GM12892 (cell line): Measurements from ENCODE around the gene ECHS1.
"Not testable (repeated sequence)": the region's sequence is repeated elsewhere in the genome, so short reads cannot be mapped to it uniquely, and the experiment has no call there.

Source experiments
- DNase-seq: peaks from one replicate; pipeline ENCODE4 v3.0.0; 2011; ENCODE audit not compliant: insufficient read length
- FAIRE-seq: peaks from 2 replicates; lab custom pipeline; 2011; peaks lifted over from hg19 to GRCh38; lab: Jason Lieb, UNC
- POLR2A ChIP-seq: IDR thresholded peaks from 2 replicates; pipeline ENCODE4 v1.6.1; 2011; ENCODE audit warnings: low read depth, low read length, control low read depth
- POLR2AphosphoS5 ChIP-seq: IDR thresholded peaks from 2 replicates; pipeline ENCODE4 v1.6.1; 2011; ENCODE audit warnings: low read depth, low read length, control low read depth
- TAF1 ChIP-seq: IDR thresholded peaks from 2 replicates; pipeline ENCODE4 v1.6.1; 2011; ENCODE audit warnings: low read depth, mild to moderate bottlenecking, control low read depth, low read length, borderline replicate concordance

The ECHS1 gene

DNA sequence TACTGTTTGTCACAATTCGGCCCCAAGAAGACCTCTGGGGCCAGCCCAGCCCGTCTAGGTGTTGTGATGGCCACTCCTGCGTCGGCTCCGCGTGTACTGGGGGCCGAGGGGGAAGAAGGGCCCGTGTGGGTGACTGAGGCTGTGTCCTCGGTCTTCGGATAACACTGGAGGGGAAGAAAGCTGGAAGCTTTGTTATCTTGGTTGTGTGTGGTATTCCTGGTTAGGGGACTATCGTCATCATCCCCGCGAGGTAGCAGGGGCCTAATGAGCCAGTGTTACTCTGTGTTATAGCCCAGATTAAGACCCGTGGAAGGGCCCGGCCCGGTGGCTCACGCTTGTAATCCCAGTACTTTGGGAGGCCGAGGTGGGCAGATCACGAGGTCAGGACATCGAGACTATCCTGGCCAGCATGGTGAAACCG lies 21.7 kb upstream of the ECHS1 start:
- FAIRE-seq, result no peak
- DNase-seq, result no peak
- no peak for TF ChIP-seq POLR2AphosphoS5
- no peak for TF ChIP-seq POLR2A
- no peak for TF ChIP-seq TAF1

GRCh38 chr10:133394064-133394663 lies 21.0 kb upstream of the ECHS1 start, which contains the start of gene MTG1:
Gene MTG1 (plus strand): TSS chr10:133394157. CDS start chr10:133394221, 64 bp downstream.
- TF ChIP-seq POLR2A (peak; percentile 94), TAF1 (peak; percentile 74), POLR2AphosphoS5 (peak; percentile 96)
- DNase-seq (peak; percentile 91), FAIRE-seq (no peak)

DNA sequence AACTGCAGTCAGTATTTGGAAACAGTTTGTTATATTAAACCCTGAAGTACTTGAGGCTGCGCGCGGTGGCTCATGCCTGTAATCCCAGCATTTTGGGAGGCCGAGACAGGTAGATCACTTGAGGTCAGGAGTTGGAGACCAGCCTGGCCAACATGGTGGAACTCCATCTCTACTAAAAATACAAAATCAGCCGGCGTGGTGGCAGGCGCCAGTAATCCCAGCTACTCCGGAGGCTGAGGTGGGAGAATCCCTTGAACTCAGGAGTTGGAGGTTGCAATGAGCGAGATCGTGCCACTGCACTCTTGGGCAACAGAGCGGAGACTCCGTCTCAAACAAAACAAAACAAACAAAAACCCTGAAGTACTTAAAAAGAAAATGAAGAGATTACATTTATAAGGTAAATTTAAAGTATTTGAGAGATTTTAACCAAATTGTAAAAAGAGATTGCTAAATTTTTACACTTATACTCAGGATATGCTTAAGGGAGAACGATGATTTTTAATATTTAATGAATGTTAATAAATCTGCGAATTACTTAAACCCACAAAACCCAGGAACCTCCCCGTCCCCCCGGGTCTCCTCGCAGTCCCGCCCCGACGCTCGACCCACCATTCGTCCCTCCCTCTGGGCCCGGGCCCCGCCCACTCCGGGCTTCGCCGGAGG lies 20.4 kb upstream of the ECHS1 start:
- TF ChIP-seq TAF1 (no peak), POLR2A (no peak), POLR2AphosphoS5 (no peak)
- FAIRE-seq (peak; percentile 99), DNase-seq (no peak)

GRCh38 chr10:133391761-133392518 lies 18.8 kb upstream of the ECHS1 start:
- no peak for TF ChIP-seq POLR2A
- TF ChIP-seq TAF1, result no peak
- TF ChIP-seq POLR2AphosphoS5, result no peak
- no peak for FAIRE-seq
- DNase-seq, result no peak

GRCh38 chr10:133391249-133391635 lies 18.1 kb upstream of the ECHS1 start:
- FAIRE-seq, result no peak
- DNase-seq, result no peak
- TF ChIP-seq TAF1 (no peak), POLR2A (no peak), POLR2AphosphoS5 (no peak)

DNA sequence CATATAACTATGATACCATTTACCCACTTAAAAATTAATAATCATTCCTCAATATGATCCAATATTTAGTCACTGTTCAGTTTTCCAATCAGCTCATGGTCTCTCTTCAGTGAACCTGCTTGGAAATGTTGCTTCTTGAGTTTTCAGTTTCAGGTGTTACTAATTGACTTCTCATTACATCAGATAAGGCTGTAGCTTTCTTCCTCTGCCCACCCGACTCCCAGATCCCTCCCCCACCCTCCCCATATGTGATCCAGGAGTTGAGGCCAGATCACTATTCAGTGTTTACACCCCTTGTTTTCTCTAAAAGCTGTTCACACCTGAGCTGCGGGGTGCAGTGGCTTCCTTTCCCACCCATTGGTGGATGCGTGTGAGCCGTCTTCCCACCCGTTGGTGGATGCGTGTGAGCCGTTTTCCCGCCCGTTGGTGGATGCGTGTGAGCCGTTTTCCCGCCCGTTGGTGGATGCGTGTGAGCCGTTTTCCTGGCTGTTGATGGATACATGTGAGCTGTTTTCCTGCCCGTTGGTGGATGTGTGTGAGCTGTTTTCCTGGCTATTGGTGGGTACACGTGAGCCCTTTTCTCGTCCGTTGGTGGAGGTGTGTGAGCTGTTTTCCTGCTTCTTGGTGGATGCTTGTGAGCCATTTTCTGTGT lies 17.6 kb upstream of the ECHS1 start:
- DNase-seq, result no peak
- peak; percentile 77 for FAIRE-seq
- no peak for TF ChIP-seq POLR2AphosphoS5
- TF ChIP-seq TAF1, result no peak
- TF ChIP-seq POLR2A, result no peak

DNA sequence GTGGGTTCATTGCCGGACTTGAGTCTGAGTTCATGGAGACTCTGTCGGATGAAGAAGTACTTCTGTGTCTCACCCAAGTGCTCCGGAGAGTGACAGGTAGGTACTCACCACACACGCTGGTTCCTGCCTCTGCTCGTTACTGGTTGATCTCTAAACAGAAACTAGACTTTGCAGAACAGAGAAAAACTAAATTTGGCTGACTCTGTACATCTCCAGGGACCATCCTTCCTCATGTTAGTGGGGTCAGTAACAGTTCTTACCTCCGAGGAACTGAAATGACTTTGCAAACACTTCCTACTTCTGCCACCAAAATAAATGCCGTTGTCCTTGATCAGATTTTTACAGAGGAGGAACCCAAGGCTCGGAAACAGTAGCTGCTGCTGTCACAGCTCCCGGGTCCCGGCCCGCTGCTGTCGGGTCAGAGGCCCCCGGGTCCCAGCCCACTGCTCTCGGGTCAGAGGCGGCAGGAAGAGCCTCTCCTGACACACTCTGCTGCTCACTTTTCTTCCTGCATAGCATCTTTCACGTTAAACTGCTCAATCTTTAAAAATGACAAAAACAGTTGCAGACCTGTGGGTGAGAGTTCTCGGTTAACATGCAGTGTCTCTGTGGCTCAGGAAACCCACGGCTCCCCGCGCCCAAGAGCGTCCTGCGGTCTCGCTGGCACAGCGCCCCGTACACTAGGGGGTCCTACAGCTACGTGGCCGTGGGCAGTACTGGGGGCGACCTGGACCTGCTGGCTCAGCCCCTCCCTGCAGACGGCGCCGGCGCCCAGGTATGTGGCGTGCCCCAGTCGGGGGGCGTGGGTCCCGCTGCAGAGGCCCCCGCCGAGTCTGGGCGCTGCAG lies 16.0 kb upstream of the ECHS1 start:
- TF ChIP-seq POLR2A, result peak; percentile 76
- TF ChIP-seq TAF1, result peak; percentile 47; the same call in 1 of the 2 replicates
- no peak; the same call in none of the 2 replicates for TF ChIP-seq POLR2AphosphoS5
- FAIRE-seq (peak; percentile 97), DNase-seq (peak; percentile 73)

DNA sequence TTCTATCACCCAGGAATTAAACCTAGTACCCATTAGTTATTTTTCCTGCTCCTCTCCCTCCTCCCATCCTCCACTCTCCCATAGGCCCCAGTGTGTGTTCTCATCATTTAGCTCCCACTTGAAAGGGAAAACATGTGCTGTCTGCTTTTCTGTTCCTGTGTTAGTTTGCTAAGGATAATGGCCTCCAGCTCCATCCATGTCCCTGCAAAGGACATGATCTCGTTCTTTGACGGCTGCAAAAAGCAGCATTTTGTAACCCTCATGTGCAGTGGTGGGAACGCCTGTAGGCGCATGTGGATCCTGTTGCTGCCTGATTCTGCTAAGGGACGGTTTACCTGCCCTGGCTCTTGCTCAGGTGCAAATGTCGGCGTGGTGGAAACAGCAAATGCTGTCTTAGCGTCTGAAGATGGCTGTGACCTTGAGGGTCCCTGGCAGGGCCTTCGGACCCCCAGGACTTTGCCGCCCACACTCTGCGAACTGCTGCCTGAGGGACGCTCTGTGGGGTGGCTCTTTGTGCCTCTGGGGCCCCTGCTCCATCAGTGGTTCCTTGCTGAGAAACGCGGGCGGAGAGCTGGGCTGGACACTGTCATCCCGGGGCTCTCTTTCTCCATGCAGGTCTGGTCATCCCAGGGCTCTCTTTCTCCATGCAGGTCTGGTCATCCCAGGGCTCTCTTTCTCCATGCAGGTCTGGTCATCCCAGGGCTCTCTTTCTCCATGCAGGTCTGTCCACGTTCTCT lies 15.2 kb upstream of the ECHS1 start:
- FAIRE-seq (no peak), DNase-seq (no peak)
- TF ChIP-seq TAF1 (no peak), POLR2A (no peak), POLR2AphosphoS5 (no peak; the same call in 1 of the 2 replicates)

GRCh38 chr10:133386951-133387350 lies 13.8 kb upstream of the ECHS1 start:
- not testable (repeated sequence) for FAIRE-seq, DNase-seq

DNA sequence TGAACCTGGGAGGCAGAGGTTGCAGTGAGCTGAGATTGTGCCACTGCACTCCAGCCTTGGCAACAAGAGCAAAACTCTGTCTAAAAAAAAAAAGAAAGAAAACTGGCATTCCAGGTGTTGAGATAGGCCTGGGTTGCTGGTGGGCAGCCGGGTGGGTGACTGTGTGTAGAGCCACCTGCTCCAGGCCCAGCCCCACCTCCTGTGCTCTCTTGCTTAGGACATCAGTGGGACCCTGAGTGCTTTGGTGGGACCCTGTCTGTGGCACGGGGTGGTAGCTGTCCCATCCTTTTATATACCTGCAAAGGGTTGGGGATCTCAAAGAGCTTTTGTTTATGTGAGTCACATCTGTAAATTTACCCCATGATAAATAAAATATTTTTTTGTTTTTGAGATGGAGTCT lies 12.1 kb upstream of the ECHS1 start:
- TF ChIP-seq POLR2AphosphoS5, result no peak
- no peak for TF ChIP-seq POLR2A
- no peak for TF ChIP-seq TAF1
- DNase-seq, result no peak
- FAIRE-seq, result no peak

GRCh38 chr10:133384071-133384470 lies 10.9 kb upstream of the ECHS1 start:
- FAIRE-seq (no peak), DNase-seq (no peak)
- no peak for TF ChIP-seq TAF1
